Natural killer cell (primary cell): Measurements from ENCODE around the gene PLXNA2. TPM values are rescaled to one million over a fixed set of nuclear protein-coding genes. Genes with fewer than 3 reads are reported as not detected.

ENCODE experiments used
- ATAC-seq, 3 donors: fragments of 150-1000 bp in 2 of 3; fragments of 200-7000 bp in 1 of 3; cut with Tn5 transposase; 1 replicate in 1 of 3; 2 replicates in 2 of 3; pipeline ENCODE4 v1.10.0; 2021; ENCODE audit warnings: mild to moderate bottlenecking in 2 of 3, moderate library complexity in 2 of 3
- DNase-seq, 2 donors: peaks; one replicate each; pipeline versions ENCODE4 v3.0.0 to v3.0.0-alpha.2; 2013 to 2021; ENCODE audit warnings: mixed read lengths in 1 of 2
- H3K27ac ChIP-seq: one replicate; pipeline ENCODE4 v1.5.1; 2013; ENCODE audit warnings: mild to moderate bottlenecking, low read length
- H3K27me3 ChIP-seq: one replicate; pipeline ENCODE4 v1.6.1; 2013; ENCODE audit warnings: low read length; ENCODE audit not compliant: control insufficient read depth, insufficient read depth
- H3K36me3 ChIP-seq: one replicate; pipeline ENCODE4 v1.6.1; 2013; ENCODE audit warnings: low read length; ENCODE audit not compliant: control insufficient read depth, insufficient read depth
- H3K4me1 ChIP-seq: one replicate; pipeline ENCODE4 v1.6.1; 2013; ENCODE audit warnings: low read length; ENCODE audit not compliant: control insufficient read depth, insufficient read depth
- H3K4me3 ChIP-seq: one replicate; pipeline ENCODE4 v1.5.1; 2013; ENCODE audit warnings: low read length
- H3K9me3 ChIP-seq: one replicate; pipeline ENCODE4 v1.6.1; 2013; ENCODE audit warnings: low read length; ENCODE audit not compliant: control insufficient read depth, insufficient read depth
- H3K27ac Mint-ChIP-seq, 2 donors: one replicate each; pipeline ENCODE4 v1.8.0; 2022; ENCODE audit warnings: mild to moderate bottlenecking in 2 of 2, mixed read lengths in 2 of 2, moderate library complexity in 1 of 2
- H3K27me3 Mint-ChIP-seq, 2 donors: one replicate each; pipeline ENCODE4 v1.8.0; 2022; ENCODE audit warnings: low read depth in 2 of 2, mixed read lengths in 2 of 2
- H3K36me3 Mint-ChIP-seq: one replicate; pipeline ENCODE4 v1.8.0; 2022; ENCODE audit warnings: mixed read lengths
- H3K4me1 Mint-ChIP-seq, 2 donors: one replicate each; pipeline ENCODE4 v1.8.0; 2022; ENCODE audit warnings: mixed read lengths in 2 of 2
- H3K4me3 Mint-ChIP-seq: one replicate; pipeline ENCODE4 v1.8.0; 2022; ENCODE audit warnings: mild to moderate bottlenecking, moderate library complexity, mixed read lengths
- H3K9me3 Mint-ChIP-seq, 2 donors: one replicate each; pipeline ENCODE4 v1.8.0; 2022; ENCODE audit warnings: mixed read lengths in 2 of 2
- CTCF ChIP-seq: fragments of 200-600 bp; IDR thresholded peaks from one replicate; pipeline ENCODE4 v1.8.0; 2022; ENCODE audit warnings: antibody characterized with exemption
- WGBS: methylation state at CpG from one replicate; pipeline ENCODE4 v1.1.7; 2013; ENCODE audit warnings: missing lambda C conversion rate; ENCODE audit not compliant: insufficient coverage; 5-methylcytosine and 5-hydroxymethylcytosine counted together
- intact Hi-C: fragments of 100-400 bp; cut with micrococcal nuclease; formaldehyde crosslinking; loops from one replicate; pipeline ENCODE4 v1.14.2; 2022
- total RNA-seq, 4 donors: library from RNA; stranded (reverse); fragments of 120-200 nt in 1 of 4; gene quantifications; one replicate each; pipeline versions ENCODE4 v1.2.3 to v1.2.4, GENCODE V29; 2013 to 2022

The PLXNA2 gene
- total RNA-seq, 3 donors from 2014 or later (not counting 1 experiment from before 2014, with no cell fraction given): 2.8 to 8.4 (median 2.8) TPM

- Histone ChIP-seq H3K9me3 (no peaks in the 10 kb centered on the region), H3K27me3 (no peaks in the 10 kb centered on the region), H3K36me3 (no peaks in the 10 kb centered on the region), H3K27ac (no peak overlapping the region), H3K4me1 (no peaks in the 10 kb centered on the region), H3K4me3 (no peak overlapping the region)
- intact Hi-C loops: no loop called here
- Mint-ChIP-seq H3K27ac (no peak overlapping the region), H3K9me3 (no peaks in the 10 kb centered on the region), H3K27me3 (peaks cover 20 to 28% of the 10 kb centered on the region in 2 donors), H3K4me1 (peaks cover 0 to 4% of the 10 kb centered on the region in 2 donors), H3K36me3 (no peaks in the 10 kb centered on the region), H3K4me3 (no peak overlapping the region)
- DNase-seq (no peak), ATAC-seq (no peak)
- no peak for TF ChIP-seq CTCF
- WGBS: 87% methylated on average over 12 of the region's 12 CpGs
Observed at GRCh38 chr1:208218237-208219097, 25.7 kb downstream of the PLXNA2 start.

GRCh38 chr1:208217781-208218180 lies 26.4 kb downstream of the PLXNA2 start:
- no peaks in the 10 kb centered on the region for H3K36me3 ChIP-seq
- no peak overlapping the region for H3K4me3 ChIP-seq
- H3K4me1 Mint-ChIP-seq: peaks cover 0 to 4% of the 10 kb centered on the region in 2 donors
- no peaks in the 10 kb centered on the region for H3K9me3 Mint-ChIP-seq
- no peak overlapping the region for H3K27ac ChIP-seq
- H3K4me1 ChIP-seq: no peaks in the 10 kb centered on the region
- peaks cover 19 to 21% of the 10 kb centered on the region in 2 donors for H3K27me3 Mint-ChIP-seq
- H3K27ac Mint-ChIP-seq: no peak overlapping the region
- TF ChIP-seq CTCF: no peak
- H3K36me3 Mint-ChIP-seq: no peaks in the 10 kb centered on the region
- no peak for DNase-seq
- no peaks in the 10 kb centered on the region for H3K9me3 ChIP-seq
- no peaks in the 10 kb centered on the region for H3K27me3 ChIP-seq
- H3K4me3 Mint-ChIP-seq: no peak overlapping the region
- 89% methylated on average over 10 of the region's 10 CpGs for WGBS
- ATAC-seq: no peak
- intact Hi-C loops: no loop called here

DNA sequence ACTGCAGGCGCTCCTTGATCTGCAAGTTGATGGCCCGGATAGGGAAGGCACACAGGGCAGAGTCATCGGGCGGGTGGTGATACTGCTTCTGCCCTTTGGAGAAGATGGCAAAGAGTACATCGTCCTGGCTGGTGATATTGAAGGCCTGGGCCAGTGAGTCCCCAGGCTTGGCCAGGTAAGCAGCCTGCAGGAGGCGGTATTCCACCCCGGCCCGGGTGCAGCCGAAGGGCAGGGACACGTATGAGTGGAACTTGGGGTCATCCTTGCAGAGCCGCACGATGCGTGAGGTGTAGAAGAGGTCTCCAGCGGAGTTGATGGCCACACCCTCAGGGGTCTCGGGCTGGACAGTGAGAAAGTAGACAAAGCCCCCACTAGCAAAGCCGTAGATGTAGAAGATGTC lies 27.4 kb downstream of the PLXNA2 start:
- no peaks in the 10 kb centered on the region for H3K27me3 ChIP-seq
- H3K27ac Mint-ChIP-seq: no peak overlapping the region
- no peaks in the 10 kb centered on the region for H3K36me3 Mint-ChIP-seq
- 92% methylated on average over 16 of the region's 16 CpGs for WGBS
- H3K9me3 Mint-ChIP-seq: no peaks in the 10 kb centered on the region
- H3K36me3 ChIP-seq: no peaks in the 10 kb centered on the region
- no peaks in the 10 kb centered on the region for H3K4me1 ChIP-seq
- H3K27ac ChIP-seq: no peak overlapping the region
- H3K4me3 ChIP-seq: no peak overlapping the region
- ATAC-seq (no peak), DNase-seq (no peak)
- no peak for TF ChIP-seq CTCF
- intact Hi-C loops: no loop called here
- peaks cover 0 to 4% of the 10 kb centered on the region in 2 donors for H3K4me1 Mint-ChIP-seq
- H3K9me3 ChIP-seq: no peaks in the 10 kb centered on the region
- peaks cover 13 to 17% of the 10 kb centered on the region in 2 donors for H3K27me3 Mint-ChIP-seq
- no peak overlapping the region for H3K4me3 Mint-ChIP-seq
